Neural cell (in vitro differentiated cells): ENCODE results near the gene DLK1.

Experiments used
- CTCF ChIP-seq: fragments of 450-650 bp; IDR thresholded peaks from 2 replicates; pipeline ENCODE4 v1.5.1; 2014; ENCODE audit warnings: antibody characterized with exemption, mild to moderate bottlenecking, moderate library complexity; ENCODE audit not compliant: poor library complexity, severe bottlenecking
- EP300 ChIP-seq: fragments of 450-650 bp; conservative IDR thresholded peaks from 2 replicates; pipeline ENCODE4 v1.6.1; 2014; ENCODE audit warnings: antibody characterized with exemption, mild to moderate bottlenecking, moderate library complexity; ENCODE audit not compliant: poor library complexity, severe bottlenecking
- EZH2 ChIP-seq: fragments of 200-600, 300-800 bp; shearing (Covaris generic), sonication (generic); IDR thresholded peaks from 2 replicates; pipeline ENCODE4 v1.6.1; 2014; ENCODE audit warnings: antibody characterized with exemption, low read length, borderline replicate concordance, mild to moderate bottlenecking; ENCODE audit not compliant: insufficient read depth, poor library complexity, severe bottlenecking
- MXI1 ChIP-seq: fragments of 450-650 bp; conservative IDR thresholded peaks from 2 replicates; pipeline ENCODE4 v1.6.1; 2014; ENCODE audit warnings: antibody characterized with exemption, mild to moderate bottlenecking; ENCODE audit not compliant: poor library complexity, severe bottlenecking
- POLR2AphosphoS5 ChIP-seq: IDR thresholded peaks from 2 replicates; pipeline ENCODE4 v1.6.1; 2012
- REST ChIP-seq: IDR thresholded peaks from 2 replicates; pipeline ENCODE4 v1.6.1; 2012; ENCODE audit warnings: borderline replicate concordance
- SMC3 ChIP-seq: fragments of 450-650 bp; conservative IDR thresholded peaks from 2 replicates; pipeline ENCODE4 v1.6.1; 2014; ENCODE audit warnings: antibody characterized with exemption, mild to moderate bottlenecking, moderate library complexity; ENCODE audit not compliant: poor library complexity
- TAF1 ChIP-seq: IDR thresholded peaks from 2 replicates; pipeline ENCODE4 v1.6.1; 2012; ENCODE audit warnings: low read depth

GRCh38 chr14:100710826-100711462 lies 15.7 kb upstream of the DLK1 start:
- TF ChIP-seq CTCF (no peak), REST (no peak), MXI1 (no peak), EP300 (no peak), EZH2 (no peak), POLR2AphosphoS5 (no peak), TAF1 (no peak), SMC3 (no peak)
